ENCODE results near the gene LACRT. TPM values are rescaled to one million over a fixed set of nuclear protein-coding genes. Genes with fewer than 3 reads are reported as not detected.
"Not testable (repeated sequence)": the region's sequence is repeated elsewhere in the genome, so short reads cannot be mapped to it uniquely, and the experiment has no call there.

Gene LACRT
- total RNA-seq, 1 donor from 2014 or later = not detected

DNA sequence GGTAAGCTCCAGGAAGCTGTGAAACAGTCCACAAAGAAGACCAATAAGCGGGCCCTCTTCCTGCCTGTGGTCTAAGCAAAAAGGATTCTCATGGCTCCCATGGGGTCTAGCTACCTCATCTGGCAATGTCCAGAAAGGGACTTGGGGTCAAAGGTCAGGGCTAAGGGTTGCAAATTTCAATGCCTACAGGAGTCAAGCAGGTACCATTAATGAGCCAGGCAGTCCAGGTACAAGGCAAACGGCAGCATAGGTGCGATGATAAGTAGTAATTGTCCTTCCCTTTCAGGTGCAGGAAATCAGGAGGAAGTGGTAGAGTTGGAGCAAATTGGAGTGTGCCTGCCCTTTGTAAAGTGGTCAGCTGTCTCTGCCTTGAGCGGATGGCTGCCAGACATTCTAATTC, 6.4 kb upstream of the LACRT start:
- intact Hi-C loops (cut with micrococcal nuclease) = no loop called here
- ATAC-seq (ENCODE audit: low read depth) (no peak), DNase-seq (no peak)
- ChIA-PET POLR2A (no interaction called here), CTCF (interaction anchor here (1.7 kb wide), 1 partner anchor 40 kb away, joined by 4 read pairs; no protein-coding TSS in a partner anchor)
- Mint-ChIP-seq H3K27ac (no peak overlapping the region), H3K36me3 (ENCODE audit: low read depth) (no peaks in the 10 kb centered on the region), H3K4me1 (peaks cover 12% of the 10 kb centered on the region), H3K9me3 (no peaks in the 10 kb centered on the region), H3K27me3 (peaks cover 10% of the 10 kb centered on the region), H3K4me3 (no peak overlapping the region)
- TF ChIP-seq, protein P1, sequence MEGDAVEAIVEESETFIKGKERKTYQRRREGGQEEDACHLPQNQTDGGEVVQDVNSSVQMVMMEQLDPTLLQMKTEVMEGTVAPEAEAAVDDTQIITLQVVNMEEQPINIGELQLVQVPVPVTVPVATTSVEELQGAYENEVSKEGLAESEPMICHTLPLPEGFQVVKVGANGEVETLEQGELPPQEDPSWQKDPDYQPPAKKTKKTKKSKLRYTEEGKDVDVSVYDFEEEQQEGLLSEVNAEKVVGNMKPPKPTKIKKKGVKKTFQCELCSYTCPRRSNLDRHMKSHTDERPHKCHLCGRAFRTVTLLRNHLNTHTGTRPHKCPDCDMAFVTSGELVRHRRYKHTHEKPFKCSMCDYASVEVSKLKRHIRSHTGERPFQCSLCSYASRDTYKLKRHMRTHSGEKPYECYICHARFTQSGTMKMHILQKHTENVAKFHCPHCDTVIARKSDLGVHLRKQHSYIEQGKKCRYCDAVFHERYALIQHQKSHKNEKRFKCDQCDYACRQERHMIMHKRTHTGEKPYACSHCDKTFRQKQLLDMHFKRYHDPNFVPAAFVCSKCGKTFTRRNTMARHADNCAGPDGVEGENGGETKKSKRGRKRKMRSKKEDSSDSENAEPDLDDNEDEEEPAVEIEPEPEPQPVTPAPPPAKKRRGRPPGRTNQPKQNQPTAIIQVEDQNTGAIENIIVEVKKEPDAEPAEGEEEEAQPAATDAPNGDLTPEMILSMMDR (IDR thresholded peaks at IDR 0.05) = no peak

DNA sequence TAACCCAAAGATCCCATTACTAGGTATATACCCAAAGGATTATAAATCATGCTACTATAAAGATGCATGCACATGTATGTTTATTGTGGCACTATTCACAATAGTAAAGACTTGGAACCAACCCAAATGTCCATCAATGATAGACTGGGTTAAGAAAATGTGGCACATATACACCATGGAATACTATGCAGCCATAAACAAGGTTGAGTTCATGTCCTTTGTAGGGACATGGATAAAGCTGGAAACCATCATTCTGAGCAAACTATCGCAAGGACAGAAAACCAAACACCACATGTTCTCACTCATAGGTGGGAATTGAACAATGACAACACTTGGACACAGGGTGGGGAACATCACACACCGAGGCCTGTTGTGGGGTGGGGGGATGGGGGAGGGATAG, 4.4 kb upstream of the LACRT start:
- DNase-seq; H3K27ac Mint-ChIP-seq; H3K36me3 Mint-ChIP-seq (ENCODE audit: low read depth); CTCF ChIA-PET; ATAC-seq (ENCODE audit: low read depth); POLR2A ChIA-PET; H3K27me3 Mint-ChIP-seq; intact Hi-C loops (cut with micrococcal nuclease); H3K9me3 Mint-ChIP-seq; H3K4me3 Mint-ChIP-seq: not testable (repeated sequence)
- H3K4me1 Mint-ChIP-seq = peaks cover 12% of the 10 kb centered on the region

DNA sequence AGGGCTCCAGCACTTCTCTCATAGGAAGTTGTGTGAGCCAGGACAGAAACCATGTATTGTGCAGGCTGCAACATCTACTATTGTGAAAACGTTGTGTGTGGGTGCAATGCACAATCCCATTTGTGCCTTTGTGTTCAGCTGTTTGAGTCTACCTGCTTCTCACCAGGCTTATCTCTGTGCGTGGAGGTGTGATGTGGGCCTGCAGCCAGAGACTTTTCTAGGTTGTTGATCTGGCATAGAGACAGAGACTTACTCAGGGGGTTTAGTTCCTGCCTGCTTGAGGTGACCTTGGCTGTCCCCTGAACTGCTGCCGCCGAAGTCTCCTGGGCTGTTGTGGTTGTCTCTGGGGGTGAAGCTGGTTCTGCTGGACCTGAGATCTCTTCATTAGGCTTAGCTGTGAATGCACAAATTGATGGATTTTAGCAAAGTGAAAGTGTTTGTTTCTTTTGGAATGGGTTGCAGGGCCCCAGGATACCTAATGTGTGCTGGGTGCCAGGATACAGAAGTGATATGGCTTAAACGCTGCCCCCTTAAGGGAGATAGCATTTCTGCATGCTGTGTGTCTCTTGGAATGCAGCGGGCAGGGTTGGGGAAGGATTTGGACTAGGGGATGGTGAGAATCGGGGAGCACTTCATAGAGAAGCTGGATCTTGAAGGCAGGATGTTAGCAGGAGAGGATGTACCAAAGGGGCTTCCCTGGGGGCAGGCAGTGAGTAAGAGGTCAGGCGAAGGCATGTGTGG, 2.5 kb downstream of the LACRT start:
- Mint-ChIP-seq H3K27me3 (peaks cover 28% of the 10 kb centered on the region), H3K27ac (no peak overlapping the region), H3K4me3 (no peak overlapping the region), H3K36me3 (ENCODE audit: low read depth) (no peaks in the 10 kb centered on the region), H3K9me3 (peaks cover 7% of the 10 kb centered on the region), H3K4me1 (no peaks in the 10 kb centered on the region)
- DNase-seq (no peak), ATAC-seq (ENCODE audit: low read depth) (no peak)
- ChIA-PET CTCF (no interaction called here), POLR2A (no interaction called here)
- intact Hi-C loops (cut with micrococcal nuclease) = no loop called here
- TF ChIP-seq, protein P1 (IDR thresholded peaks at IDR 0.05) = no peak

DNA sequence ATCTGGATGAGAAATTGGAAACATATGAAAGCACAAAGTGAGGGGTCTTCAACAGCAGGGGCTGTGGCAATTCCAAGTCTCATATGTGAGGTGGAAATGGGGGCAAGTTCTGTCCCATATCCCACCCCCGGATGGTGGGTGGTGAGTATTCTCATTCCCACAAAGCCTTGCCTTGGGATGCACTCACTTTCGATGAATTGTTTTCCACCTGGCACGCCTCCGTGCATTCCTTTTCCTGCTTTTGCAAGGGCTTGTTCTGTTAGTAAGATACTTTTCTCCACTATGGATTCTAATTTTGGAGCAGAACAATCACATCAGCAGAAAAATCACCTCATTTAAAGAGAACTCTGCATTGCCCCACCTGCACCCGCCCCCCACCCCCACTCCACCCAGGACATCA, 3.1 kb downstream of the LACRT start:
- no peak overlapping the region for H3K27ac Mint-ChIP-seq
- H3K36me3 Mint-ChIP-seq (ENCODE audit: low read depth) = no peaks in the 10 kb centered on the region
- no peaks in the 10 kb centered on the region for H3K4me1 Mint-ChIP-seq
- TF ChIP-seq, protein P1 (IDR thresholded peaks at IDR 0.05) = no peak
- ChIA-PET CTCF (no interaction called here), POLR2A (no interaction called here)
- peaks cover 10% of the 10 kb centered on the region for H3K9me3 Mint-ChIP-seq
- DNase-seq (no peak), ATAC-seq (ENCODE audit: low read depth) (no peak)
- H3K4me3 Mint-ChIP-seq = no peak overlapping the region
- H3K27me3 Mint-ChIP-seq = peaks cover 34% of the 10 kb centered on the region
- intact Hi-C loops (cut with micrococcal nuclease) = no loop called here

DNA sequence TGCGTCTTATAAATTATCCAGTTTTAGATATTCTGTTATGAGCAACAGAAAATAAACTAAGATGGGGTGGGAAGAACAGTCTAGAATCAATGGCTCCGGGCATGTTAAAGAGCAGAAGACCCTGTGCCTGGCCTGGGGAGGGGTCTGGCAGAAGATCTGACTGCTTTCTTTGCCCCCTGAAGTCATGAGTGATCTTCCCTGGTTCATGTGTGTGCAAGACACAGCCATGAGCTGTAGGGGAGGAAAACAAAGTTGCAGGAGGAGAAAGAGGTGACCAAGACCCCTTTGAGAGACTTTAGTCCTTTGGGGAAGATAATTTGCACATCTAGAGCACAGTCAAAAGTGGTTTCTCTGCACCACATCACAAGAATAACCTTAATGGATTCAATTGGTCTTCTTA, 4.8 kb downstream of the LACRT start:
- no peak for DNase-seq
- Mint-ChIP-seq H3K4me1 (no peaks in the 10 kb centered on the region), H3K27me3 (peaks cover 41% of the 10 kb centered on the region), H3K27ac (no peak overlapping the region), H3K9me3 (peaks cover 10% of the 10 kb centered on the region), H3K36me3 (ENCODE audit: low read depth) (no peaks in the 10 kb centered on the region), H3K4me3 (no peak overlapping the region)
- intact Hi-C loops (cut with micrococcal nuclease) = no loop called here
- ChIA-PET POLR2A (no interaction called here), CTCF (no interaction called here)
- no peak for ATAC-seq (ENCODE audit: low read depth)
- TF ChIP-seq, protein P1 (IDR thresholded peaks at IDR 0.05) = no peak
